Inferior parietal cortex (tissue), 1 donor: ENCODE data around the gene RIN3.

Source experiments
- DNase-seq: peaks from one replicate; pipeline ENCODE4 v3.0.0-alpha.2; 2016; ENCODE audit errors: extremely low spot score

RIN3 gene

DNA sequence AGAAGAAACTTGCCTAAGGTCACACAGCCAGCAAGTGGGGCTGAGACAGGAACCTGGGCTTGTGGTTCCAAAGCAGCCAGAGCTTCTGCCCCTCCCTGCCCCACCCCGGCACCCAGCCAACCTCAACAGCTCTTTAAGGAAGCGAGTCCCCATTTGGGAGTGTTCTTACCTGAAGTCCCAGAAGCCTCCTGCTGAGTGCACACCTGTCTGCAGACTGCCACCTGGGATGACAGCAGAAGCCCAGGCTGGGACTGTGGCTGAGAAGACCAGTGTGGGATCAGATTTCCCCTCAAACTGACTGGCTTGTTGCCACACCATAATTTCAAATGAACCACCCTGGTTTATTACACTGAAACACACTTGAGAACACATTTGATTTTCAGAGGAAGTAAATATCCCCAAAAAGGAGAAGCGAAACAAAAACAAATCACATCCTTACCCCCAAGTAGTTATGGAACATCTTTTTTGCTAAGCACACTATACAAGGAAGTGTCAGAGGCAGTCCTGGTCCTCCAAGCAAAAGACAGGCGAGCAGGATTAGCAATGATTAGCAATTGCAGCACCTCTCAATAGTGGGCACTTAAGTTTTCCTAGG is 6.3 kb upstream of the RIN3 start:
- no peak for DNase-seq

- no peak for DNase-seq
Measured at GRCh38 chr14:92510972-92511371, 2.6 kb upstream of the RIN3 start.

DNA sequence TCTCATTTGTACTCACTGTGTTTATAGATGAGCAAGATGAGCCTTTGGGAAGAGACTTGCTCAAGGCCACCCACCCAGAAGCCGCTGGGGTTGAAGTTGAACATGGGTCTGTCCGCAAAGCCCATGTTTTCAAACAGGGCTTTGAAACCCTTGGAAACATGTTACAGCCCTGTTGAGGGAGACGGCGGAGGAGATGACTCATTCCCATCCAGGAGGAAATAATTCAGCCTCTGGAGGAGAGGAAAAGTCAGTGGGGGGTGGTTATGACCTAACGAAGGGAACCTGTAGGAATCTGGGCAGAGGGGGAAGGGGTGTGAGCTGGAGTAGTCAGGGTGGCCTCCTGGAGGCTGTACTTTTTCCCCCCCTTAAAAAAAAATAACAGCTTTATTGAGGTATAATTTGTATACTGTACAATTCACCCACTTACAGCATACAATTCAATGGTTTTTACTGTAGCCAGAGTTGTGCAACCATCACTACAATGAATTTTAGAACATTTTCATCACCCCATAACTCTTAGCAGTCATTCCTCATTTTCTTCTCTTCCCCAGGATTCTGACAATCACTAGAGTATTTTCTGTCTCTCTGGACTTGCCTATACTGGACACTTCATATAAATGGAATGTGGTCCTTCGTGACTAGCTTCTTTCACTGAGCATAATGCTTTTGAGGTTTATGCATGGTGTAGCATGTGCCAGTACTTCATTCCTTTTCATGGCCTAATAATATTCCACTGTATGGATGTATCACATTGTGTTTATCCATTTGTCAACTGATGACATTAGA is 1.9 kb upstream of the RIN3 start:
- DNase-seq, result no peak

DNA sequence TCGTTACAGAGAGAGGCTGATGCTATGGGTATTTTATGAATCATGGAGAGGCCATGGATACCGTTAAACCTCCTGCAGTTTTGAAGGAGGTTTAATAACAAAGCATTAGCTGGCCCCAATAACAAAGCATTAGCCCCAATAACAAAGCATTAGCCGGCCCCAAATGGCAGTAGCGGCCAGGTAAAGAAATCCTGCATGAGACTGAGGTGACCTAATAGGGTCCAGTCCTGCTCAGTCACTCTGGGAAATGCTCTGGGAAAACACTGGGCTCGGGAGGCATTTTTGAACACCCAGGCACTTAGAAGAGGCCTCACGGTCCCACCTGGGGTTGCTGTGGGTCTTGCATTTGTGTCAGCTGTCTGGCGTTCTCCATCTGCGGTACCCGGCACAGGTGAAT is 776 bp upstream of the RIN3 start:
- no peak for DNase-seq

DNA sequence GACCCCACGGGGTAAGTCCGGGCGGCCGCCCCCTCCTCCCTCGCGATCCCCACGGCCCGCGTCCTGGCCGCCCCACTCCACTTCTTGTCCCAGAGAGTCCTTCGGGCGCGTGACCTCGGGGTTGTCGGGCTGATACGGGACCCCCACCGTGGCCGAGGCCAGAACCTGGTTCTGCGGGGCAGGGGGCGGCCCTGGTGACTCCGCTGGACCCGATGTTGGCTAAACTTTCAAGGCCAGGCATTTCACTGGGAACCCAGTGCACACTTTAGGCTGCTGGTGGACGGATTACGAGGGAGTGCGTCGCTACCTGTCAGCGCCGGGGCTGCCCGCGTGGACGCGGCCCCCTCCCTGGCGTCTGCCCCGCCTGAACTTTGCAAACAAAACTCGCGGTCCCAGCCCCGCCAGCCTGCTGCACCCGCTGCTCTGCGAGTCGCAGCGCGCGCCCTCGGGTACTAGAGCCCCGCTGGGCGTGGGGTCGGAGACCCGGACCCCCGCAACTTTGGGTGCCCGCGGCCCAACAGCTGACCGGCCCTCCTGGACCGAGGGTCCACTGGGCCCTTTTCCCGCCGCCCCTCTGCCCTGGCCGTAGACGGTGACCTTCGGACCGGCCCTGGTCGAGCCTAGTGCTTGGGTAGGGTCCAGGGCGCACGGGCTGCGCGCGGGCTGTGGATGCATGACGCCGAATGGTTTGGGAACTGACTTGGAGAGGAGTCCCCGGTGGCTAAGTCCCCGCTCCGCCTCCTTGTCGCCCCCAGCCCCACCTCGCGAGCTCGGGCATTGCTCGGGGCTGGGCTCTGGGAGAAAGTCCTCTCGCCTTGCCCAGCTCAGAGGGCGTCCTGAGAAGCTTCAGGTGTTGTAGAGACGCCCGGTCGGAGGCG is 624 bp downstream of the RIN3 start:
- no peak for DNase-seq

- no peak for DNase-seq
Measured at GRCh38 chr14:92514844-92515514, 1.4 kb downstream of the RIN3 start.

- no peak for DNase-seq
Measured at GRCh38 chr14:92515546-92516343, 2.2 kb downstream of the RIN3 start.

DNA sequence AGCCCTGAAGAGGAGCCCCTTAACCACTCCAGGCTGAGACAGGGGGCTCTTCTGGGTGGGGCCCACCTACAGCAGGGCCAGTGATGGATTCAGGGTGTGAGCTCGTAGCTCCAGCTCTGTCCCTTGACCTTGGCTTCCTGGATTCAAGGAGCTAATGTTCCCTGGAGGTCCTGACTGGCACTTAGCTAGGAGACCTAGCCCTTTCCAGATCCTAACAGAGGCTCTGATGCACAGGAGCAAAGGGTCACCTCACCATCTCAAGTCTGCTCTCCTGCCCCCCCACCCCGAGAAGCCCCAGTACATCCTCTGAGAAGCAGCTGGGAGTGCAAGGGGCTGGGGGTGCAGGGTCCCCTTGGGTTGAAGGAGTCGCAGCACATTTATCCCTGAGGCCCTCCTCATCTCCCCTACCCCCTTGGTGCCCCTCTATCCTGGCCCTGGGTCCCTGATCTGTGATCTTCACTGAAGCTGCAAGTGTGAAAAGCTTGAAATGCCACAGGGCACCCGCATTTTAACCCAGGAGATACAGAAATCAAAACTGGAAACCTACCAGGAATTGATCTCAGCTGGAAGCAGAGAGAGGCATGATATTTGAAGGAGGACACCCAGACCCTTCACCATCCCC is 2.9 kb downstream of the RIN3 start:
- no peak for DNase-seq

DNA sequence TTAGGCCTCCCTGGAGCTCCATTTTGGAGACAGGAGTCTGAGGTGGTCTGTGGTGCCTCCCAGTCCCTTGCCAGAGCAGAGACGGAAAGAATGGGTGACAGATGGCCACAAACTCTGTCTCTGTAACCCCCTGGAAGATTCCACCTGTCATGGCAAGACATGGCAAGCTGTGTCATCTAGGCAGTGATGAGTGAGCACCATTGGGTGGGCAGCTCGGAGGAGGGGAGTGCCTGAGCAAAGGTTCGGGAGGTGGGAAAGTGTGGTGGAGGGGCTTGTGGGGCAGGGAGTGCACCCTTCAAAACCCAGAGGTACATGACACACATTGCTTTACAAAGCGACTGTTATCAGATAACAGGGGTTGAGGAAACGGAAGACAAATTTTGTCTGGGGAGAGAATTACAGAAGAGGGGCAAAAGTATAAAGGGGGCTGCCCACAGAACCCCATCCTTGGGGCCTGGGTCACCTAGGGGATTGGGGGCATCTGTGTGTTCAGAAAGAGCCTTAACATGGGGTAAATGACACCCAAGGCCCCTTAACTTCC is 3.5 kb downstream of the RIN3 start:
- no peak for DNase-seq

GRCh38 chr14:92517761-92518160 is 4.2 kb downstream of the RIN3 start:
- no peak for DNase-seq

- no peak for DNase-seq
Measured at GRCh38 chr14:92519246-92520101, 5.9 kb downstream of the RIN3 start.

DNA sequence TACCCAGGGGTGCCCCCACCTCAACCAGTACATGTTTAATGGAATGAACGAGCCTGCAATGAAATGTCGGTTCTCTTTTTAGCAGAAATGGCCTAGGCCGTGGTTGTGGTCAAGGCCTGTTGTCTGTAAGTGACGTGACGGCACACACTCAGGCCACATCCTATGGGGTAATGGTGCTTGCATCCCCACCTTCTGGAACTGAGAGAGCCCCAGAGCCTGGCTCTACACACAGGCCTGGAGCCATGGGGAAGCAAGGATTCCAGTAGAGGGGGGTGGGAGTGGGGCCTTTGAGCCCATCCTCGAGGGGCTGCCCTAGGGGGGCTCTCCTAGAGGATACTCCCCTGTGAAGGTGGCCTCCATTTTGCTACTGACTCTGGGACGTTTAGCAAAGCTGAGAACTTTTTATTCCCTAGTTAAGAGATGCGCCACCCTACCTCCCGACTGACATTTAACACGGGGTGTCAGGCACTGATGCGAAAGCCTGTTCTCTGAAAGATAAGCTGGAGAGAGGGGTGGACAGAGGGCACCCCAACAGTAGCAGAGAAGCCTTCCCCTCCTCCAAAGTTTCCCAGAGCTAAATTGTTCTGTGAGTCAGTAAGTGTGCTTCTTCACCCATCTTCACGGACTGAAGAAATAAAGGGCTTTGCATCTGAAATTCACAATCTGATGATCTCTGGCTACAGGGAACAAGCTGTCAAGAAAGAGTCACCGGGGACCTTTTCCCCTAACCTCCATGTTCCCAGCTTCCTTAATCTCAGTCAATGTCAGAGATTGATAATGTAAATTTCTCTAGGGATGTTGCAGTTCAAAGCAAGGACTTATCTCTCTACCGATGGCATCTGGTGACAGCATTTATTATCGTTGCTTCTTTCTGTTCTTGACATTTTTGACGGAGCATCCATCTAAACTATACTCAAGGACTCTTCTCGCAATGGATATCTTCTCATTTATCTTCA is 6.8 kb downstream of the RIN3 start:
- DNase-seq, result no peak

GRCh38 chr14:92521058-92521415 is 7.5 kb downstream of the RIN3 start:
- DNase-seq, result no peak

DNA sequence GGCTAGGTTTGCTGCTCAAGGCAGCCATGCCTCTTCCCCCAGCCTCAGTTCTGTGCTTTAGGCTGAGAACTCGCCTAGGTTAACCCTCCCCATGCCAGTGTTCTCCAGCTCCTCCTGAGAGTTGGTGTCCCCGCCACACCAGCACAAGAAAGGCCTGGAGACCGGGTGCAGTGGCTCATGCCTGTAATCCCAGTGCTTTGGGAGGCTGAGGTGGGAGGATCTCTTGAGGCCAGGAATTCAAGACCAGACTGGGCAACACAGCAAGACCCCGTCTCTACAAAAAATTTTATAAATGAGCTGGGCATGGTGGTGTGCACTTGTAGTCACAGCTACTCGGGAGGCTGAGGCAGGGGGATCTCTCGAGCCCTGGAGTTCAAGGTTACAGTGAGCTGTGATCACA is 10.2 kb downstream of the RIN3 start:
- no peak for DNase-seq

DNA sequence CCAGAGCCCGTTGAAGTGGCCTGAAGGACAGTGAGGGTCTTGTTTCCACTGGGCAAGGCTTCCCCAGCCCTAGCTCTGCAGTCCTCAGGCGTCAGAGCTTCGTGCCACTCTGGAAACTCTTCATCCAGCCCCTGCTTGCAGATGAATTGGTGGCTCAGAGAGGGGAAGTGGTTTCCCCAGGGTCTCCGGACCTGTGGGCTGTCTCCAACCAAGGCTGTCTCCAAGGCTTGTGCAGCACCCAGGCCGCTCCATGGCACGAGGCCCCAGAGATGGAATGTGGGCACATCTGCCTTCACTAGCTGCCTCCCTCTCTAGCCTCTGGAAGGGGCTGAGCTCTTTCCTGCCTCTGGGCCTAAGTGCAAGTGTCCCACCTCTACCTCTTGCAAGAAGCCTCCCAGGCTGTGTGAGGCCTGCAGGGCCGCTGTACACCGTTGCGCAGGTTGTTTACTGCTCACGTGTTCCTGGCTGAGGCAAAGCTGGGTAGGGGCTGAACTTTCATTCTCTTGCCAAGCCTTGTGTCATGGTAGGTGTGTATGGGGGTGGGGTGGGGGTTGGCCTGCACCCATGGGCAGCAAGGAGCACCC is 11.1 kb downstream of the RIN3 start:
- DNase-seq, result no peak

GRCh38 chr14:92525322-92526095 is 11.9 kb downstream of the RIN3 start:
- DNase-seq, result no peak

GRCh38 chr14:92527721-92528120 is 14.1 kb downstream of the RIN3 start:
- DNase-seq, result no peak
